ENCODE data around the gene GLIS1. TPM values are rescaled to one million over a fixed set of nuclear protein-coding genes. Genes with fewer than 3 reads are reported as not detected.

The GLIS1 gene
- total RNA-seq, 1 experiment from 2014 or later: 0.28 TPM

GRCh38 chr1:53646732-53647131 is 92.2 kb downstream of the GLIS1 start:
- Histone ChIP-seq H2BK12ac (ENCODE audit: insufficient read length, low read depth, low read length) (no peak overlapping the region), H3K23me2 (ENCODE audit: insufficient read length, low read depth, low read length, poor library complexity, severe bottlenecking) (no peaks in the 10 kb centered on the region), H4K20me1 (ENCODE audit: control insufficient read depth, insufficient read depth, insufficient read length) (no peaks in the 10 kb centered on the region), H3K9me3 (ENCODE audit: control insufficient read depth, low read depth, low read length) (no peaks in the 10 kb centered on the region), H2AFZ (ENCODE audit: low read length) (no peak overlapping the region), H4K91ac (ENCODE audit: insufficient read length, low read depth, low read length) (no peak overlapping the region), H2BK5ac (ENCODE audit: insufficient read length, low read length) (no peak overlapping the region), H3K9ac (ENCODE audit: extremely low read depth, insufficient read length, low read length) (no peak overlapping the region), H2AK5ac (ENCODE audit: insufficient read length, low read length) (no peak overlapping the region), H3K4me2 (ENCODE audit: insufficient read depth, insufficient read length, low read length) (no peak overlapping the region), H2BK15ac (ENCODE audit: low read depth, low read length) (no peak overlapping the region), H3K79me1 (ENCODE audit: insufficient read depth, low read depth, low read length, poor library complexity, severe bottlenecking) (no peaks in the 10 kb centered on the region), H3T11ph (ENCODE audit: low read length) (no peak overlapping the region), H3K79me2 (ENCODE audit: insufficient read depth, low read length) (no peaks in the 10 kb centered on the region), H4K8ac (replicated peaks; ENCODE audit: insufficient read length, low read depth, low read length) (no peak overlapping the region), H2BK120ac (ENCODE audit: low read depth, low read length, poor library complexity, severe bottlenecking) (no peak overlapping the region), H3K27ac (ENCODE audit: insufficient read length, low read depth, low read length) (no peak overlapping the region), H3K4ac (ENCODE audit: low read depth, low read length) (no peak overlapping the region), H3K14ac (ENCODE audit: insufficient read depth, low read length) (no peak overlapping the region), H2BK20ac (ENCODE audit: low read depth, low read length, poor library complexity, severe bottlenecking) (no peak overlapping the region), H3K18ac (ENCODE audit: insufficient read length, low read depth, low read length) (no peak overlapping the region), H3K56ac (ENCODE audit: insufficient read length, low read depth, low read length) (no peak overlapping the region), H3K27me3 (ENCODE audit: insufficient read depth, low read length) (no peaks in the 10 kb centered on the region), H3K23ac (ENCODE audit: insufficient read length, low read depth, low read length) (no peak overlapping the region), H3K4me1 (ENCODE audit: insufficient read depth, low read length) (0 out of 2 replicates have a peak, but pooled peaks cover 3% of the 10 kb centered on the region), H4K5ac (ENCODE audit: insufficient read length, low read depth, low read length) (no peak overlapping the region)
- Mint-ChIP-seq H3K9me3 (no peaks in the 10 kb centered on the region), H3K36me3 (ENCODE audit: insufficient read depth in 1 of 3, low read depth in 3 of 3) (no peaks in the 10 kb centered on the region), H3K4me1 (peaks cover 8 to 9% of the 10 kb centered on the region in 2 experiments; a peak in 3 of 4 replicates), H3K4me3 (no peak overlapping the region), H3K27ac (no peak overlapping the region; a peak in 1 of 7 replicates), H3K27me3 (ENCODE audit: low read depth) (peaks cover 6% of the 10 kb centered on the region)
- no peak for DNase-seq
- TF ChIP-seq CTCF (conservative IDR thresholded peaks at IDR 0.05): no peak
